WTC11 (cell line): ENCODE results near the gene PARK7. TPM values are rescaled to one million over a fixed set of nuclear protein-coding genes. Genes with fewer than 3 reads are reported as not detected.

Source experiments
- AFF4 ChIP-seq: sonication (generic); formaldehyde crosslinking; IDR thresholded peaks from 2 replicates; pipeline ENCODE4 v1.8.1; 2023; ENCODE audit warnings: mild to moderate bottlenecking, missing genetic modification reagents, borderline replicate concordance
- CBFB ChIP-seq: sonication (generic); formaldehyde crosslinking; IDR thresholded peaks from 2 replicates; pipeline ENCODE4 v1.8.1; 2022; ENCODE audit warnings: mild to moderate bottlenecking, low read depth, missing genetic modification reagents
- FOXK1 ChIP-seq: sonication (generic); formaldehyde crosslinking; IDR thresholded peaks from 2 replicates; pipeline ENCODE4 v1.8.0; 2022; ENCODE audit warnings: mild to moderate bottlenecking, moderate library complexity, missing genetic modification reagents
- JAZF1 ChIP-seq: fragments of 250-450 bp; sonication (Bioruptor Pico); IDR thresholded peaks from 2 replicates; pipeline ENCODE4 v1.9.0; 2021; ENCODE audit warnings: moderate library complexity, mild to moderate bottlenecking, inconsistent platforms
- JUN ChIP-seq: sonication (generic); formaldehyde crosslinking; IDR thresholded peaks from 2 replicates; pipeline ENCODE4 v1.8.0; 2023; ENCODE audit warnings: mild to moderate bottlenecking, missing genetic modification reagents
- NFYB ChIP-seq: sonication (generic); formaldehyde crosslinking; conservative IDR thresholded peaks from 2 replicates; pipeline ENCODE4 v1.8.0; 2022; ENCODE audit warnings: low read depth, missing genetic modification reagents
- NR3C1 ChIP-seq: sonication (generic); formaldehyde crosslinking; conservative IDR thresholded peaks from 2 replicates; pipeline ENCODE4 v1.8.1; 2023; ENCODE audit warnings: low read depth, mild to moderate bottlenecking, missing genetic modification reagents
- SMAD4 ChIP-seq: sonication (generic); formaldehyde crosslinking; IDR thresholded peaks from 2 replicates; pipeline ENCODE4 v1.8.0; 2022; ENCODE audit warnings: mild to moderate bottlenecking, missing genetic modification reagents
- ZBTB21 ChIP-seq: sonication (generic); formaldehyde crosslinking; IDR thresholded peaks from 2 replicates; pipeline ENCODE4 v1.8.1; 2023; ENCODE audit warnings: mild to moderate bottlenecking, missing genetic modification reagents, borderline replicate concordance
- ZBTB43 ChIP-seq: sonication (generic); formaldehyde crosslinking; IDR thresholded peaks from 2 replicates; pipeline ENCODE4 v1.8.1; 2023; ENCODE audit warnings: mild to moderate bottlenecking, missing genetic modification reagents
- ZNF232 ChIP-seq: sonication (generic); formaldehyde crosslinking; IDR thresholded peaks from 2 replicates; pipeline ENCODE4 v1.8.0; 2022; ENCODE audit warnings: mild to moderate bottlenecking, missing genetic modification reagents
- total RNA-seq: library from RNA; stranded (reverse); gene quantifications from 3 replicates; pipeline ENCODE4 v1.2.3, GENCODE V29; 2021
- TF ChIP-seq, protein P1 (sequence below): sonication (generic); formaldehyde crosslinking; IDR thresholded peaks from 2 replicates; pipeline ENCODE4 v1.8.1; 2023; ENCODE audit warnings: mild to moderate bottlenecking, moderate library complexity, missing genetic modification reagents
- TF ChIP-seq, protein P2 (sequence below): sonication (generic); formaldehyde crosslinking; IDR thresholded peaks from 2 replicates; pipeline ENCODE4 v1.8.1; 2022; ENCODE audit warnings: missing genetic modification reagents, borderline replicate concordance
- TF ChIP-seq, protein P3 (sequence below): sonication (generic); formaldehyde crosslinking; IDR thresholded peaks from 2 replicates; pipeline ENCODE4 v1.8.1; 2023; ENCODE audit warnings: mild to moderate bottlenecking, missing genetic modification reagents
- TF ChIP-seq, protein P4 (sequence below): sonication (generic); formaldehyde crosslinking; IDR thresholded peaks from 2 replicates; pipeline ENCODE4 v1.8.0; 2022; ENCODE audit warnings: mild to moderate bottlenecking, missing genetic modification reagents
- TF ChIP-seq, protein P5 (sequence below): sonication (generic); formaldehyde crosslinking; IDR thresholded peaks from 2 replicates; pipeline ENCODE4 v1.8.1; 2022; ENCODE audit warnings: mild to moderate bottlenecking, moderate library complexity, missing genetic modification reagents
- TF ChIP-seq, protein P6 (sequence below): sonication (generic); formaldehyde crosslinking; IDR thresholded peaks from 2 replicates; pipeline ENCODE4 v1.8.1; 2023; ENCODE audit warnings: mild to moderate bottlenecking, missing genetic modification reagents, moderate library complexity
- TF ChIP-seq, protein P7 (sequence below): sonication (generic); formaldehyde crosslinking; IDR thresholded peaks from 2 replicates; pipeline ENCODE4 v1.8.0; 2022; ENCODE audit warnings: mild to moderate bottlenecking, missing genetic modification reagents

PARK7 gene
- total RNA-seq, 1 experiment from 2014 or later = 337 TPM

DNA sequence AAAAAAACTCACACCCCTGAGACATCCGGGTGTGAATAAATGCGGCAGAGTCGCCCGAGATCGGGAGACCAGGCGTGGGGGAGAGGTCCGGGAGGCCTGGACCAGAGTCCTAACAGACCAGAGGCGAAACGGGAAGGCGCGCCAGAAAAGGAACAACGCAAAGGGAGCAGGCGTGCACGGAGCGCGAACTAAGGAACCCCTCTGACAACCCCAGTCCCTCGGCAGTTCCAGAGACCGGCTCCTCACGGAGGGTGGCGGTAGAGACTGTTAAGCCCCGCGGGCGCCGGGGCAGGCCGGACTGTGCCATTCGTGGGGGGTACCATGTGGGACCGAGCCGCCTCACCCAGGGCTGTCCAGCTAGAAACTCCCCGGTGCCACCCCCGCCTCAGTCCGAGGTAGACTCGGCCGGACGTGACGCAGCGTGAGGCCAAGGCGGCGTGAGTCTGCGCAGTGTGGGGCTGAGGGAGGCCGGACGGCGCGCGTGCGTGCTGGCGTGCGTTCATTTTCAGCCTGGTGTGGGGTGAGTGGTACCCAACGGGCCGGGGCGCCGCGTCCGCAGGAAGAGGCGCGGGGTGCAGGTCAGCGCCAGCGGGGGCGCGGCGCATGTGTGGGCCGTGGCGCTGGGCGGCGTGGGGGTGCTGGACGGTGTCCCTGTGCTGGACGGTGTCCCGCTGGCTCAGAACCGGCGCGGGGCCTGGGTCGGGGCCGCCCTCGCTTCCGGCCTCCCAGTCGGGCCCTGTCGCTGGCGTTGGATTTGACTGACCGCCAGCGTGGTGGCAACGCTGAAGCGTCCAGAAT lies at the start of gene PARK7 (continued):
- TF ChIP-seq, protein P1, sequence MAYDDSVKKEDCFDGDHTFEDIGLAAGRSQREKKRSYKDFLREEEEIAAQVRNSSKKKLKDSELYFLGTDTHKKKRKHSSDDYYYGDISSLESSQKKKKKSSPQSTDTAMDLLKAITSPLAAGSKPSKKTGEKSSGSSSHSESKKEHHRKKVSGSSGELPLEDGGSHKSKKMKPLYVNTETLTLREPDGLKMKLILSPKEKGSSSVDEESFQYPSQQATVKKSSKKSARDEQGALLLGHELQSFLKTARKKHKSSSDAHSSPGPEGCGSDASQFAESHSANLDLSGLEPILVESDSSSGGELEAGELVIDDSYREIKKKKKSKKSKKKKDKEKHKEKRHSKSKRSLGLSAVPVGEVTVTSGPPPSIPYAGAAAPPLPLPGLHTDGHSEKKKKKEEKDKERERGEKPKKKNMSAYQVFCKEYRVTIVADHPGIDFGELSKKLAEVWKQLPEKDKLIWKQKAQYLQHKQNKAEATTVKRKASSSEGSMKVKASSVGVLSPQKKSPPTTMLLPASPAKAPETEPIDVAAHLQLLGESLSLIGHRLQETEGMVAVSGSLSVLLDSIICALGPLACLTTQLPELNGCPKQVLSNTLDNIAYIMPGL = peak; percentile 87
- peak; percentile 63 for TF ChIP-seq ZNF232
- TF ChIP-seq AFF4 = peak; percentile 82; the same call in 1 of the 2 replicates
- TF ChIP-seq ZBTB43 (CRISPR knock-in tag) = peak; percentile 54; the same call in 1 of the 2 replicates
- TF ChIP-seq JUN (CRISPR knock-in tag) = peak; percentile 58; the same call in 1 of the 2 replicates
- TF ChIP-seq, protein P2, sequence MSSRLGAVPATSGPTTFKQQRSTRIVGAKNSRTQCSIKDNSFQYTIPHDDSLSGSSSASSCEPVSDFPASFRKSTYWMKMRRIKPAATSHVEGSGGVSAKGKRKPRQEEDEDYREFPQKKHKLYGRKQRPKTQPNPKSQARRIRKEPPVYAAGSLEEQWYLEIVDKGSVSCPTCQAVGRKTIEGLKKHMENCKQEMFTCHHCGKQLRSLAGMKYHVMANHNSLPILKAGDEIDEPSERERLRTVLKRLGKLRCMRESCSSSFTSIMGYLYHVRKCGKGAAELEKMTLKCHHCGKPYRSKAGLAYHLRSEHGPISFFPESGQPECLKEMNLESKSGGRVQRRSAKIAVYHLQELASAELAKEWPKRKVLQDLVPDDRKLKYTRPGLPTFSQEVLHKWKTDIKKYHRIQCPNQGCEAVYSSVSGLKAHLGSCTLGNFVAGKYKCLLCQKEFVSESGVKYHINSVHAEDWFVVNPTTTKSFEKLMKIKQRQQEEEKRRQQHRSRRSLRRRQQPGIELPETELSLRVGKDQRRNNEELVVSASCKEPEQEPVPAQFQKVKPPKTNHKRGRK (CRISPR knock-in tag) = no peak
- TF ChIP-seq, protein P3, sequence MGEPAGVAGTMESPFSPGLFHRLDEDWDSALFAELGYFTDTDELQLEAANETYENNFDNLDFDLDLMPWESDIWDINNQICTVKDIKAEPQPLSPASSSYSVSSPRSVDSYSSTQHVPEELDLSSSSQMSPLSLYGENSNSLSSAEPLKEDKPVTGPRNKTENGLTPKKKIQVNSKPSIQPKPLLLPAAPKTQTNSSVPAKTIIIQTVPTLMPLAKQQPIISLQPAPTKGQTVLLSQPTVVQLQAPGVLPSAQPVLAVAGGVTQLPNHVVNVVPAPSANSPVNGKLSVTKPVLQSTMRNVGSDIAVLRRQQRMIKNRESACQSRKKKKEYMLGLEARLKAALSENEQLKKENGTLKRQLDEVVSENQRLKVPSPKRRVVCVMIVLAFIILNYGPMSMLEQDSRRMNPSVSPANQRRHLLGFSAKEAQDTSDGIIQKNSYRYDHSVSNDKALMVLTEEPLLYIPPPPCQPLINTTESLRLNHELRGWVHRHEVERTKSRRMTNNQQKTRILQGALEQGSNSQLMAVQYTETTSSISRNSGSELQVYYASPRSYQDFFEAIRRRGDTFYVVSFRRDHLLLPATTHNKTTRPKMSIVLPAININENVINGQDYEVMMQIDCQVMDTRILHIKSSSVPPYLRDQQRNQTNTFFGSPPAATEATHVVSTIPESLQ (CRISPR knock-in tag) = no peak
- TF ChIP-seq, protein P4, sequence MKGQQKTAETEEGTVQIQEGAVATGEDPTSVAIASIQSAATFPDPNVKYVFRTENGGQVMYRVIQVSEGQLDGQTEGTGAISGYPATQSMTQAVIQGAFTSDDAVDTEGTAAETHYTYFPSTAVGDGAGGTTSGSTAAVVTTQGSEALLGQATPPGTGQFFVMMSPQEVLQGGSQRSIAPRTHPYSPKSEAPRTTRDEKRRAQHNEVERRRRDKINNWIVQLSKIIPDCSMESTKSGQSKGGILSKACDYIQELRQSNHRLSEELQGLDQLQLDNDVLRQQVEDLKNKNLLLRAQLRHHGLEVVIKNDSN (CRISPR knock-in tag) = no peak
- TF ChIP-seq, protein P5, sequence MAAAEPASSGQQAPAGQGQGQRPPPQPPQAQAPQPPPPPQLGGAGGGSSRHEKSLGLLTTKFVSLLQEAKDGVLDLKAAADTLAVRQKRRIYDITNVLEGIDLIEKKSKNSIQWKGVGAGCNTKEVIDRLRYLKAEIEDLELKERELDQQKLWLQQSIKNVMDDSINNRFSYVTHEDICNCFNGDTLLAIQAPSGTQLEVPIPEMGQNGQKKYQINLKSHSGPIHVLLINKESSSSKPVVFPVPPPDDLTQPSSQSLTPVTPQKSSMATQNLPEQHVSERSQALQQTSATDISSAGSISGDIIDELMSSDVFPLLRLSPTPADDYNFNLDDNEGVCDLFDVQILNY (CRISPR knock-in tag) = peak; percentile 94
- no peak for TF ChIP-seq JAZF1
- TF ChIP-seq, protein P6, sequence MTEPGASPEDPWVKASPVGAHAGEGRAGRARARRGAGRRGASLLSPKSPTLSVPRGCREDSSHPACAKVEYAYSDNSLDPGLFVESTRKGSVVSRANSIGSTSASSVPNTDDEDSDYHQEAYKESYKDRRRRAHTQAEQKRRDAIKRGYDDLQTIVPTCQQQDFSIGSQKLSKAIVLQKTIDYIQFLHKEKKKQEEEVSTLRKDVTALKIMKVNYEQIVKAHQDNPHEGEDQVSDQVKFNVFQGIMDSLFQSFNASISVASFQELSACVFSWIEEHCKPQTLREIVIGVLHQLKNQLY (CRISPR knock-in tag) = no peak
- TF ChIP-seq NFYB (CRISPR knock-in tag) = peak; percentile 28; the same call in 1 of the 2 replicates
- TF ChIP-seq, protein P7, sequence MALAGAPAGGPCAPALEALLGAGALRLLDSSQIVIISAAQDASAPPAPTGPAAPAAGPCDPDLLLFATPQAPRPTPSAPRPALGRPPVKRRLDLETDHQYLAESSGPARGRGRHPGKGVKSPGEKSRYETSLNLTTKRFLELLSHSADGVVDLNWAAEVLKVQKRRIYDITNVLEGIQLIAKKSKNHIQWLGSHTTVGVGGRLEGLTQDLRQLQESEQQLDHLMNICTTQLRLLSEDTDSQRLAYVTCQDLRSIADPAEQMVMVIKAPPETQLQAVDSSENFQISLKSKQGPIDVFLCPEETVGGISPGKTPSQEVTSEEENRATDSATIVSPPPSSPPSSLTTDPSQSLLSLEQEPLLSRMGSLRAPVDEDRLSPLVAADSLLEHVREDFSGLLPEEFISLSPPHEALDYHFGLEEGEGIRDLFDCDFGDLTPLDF (CRISPR knock-in tag) = peak; percentile 10; the same call in 1 of the 2 replicates
- peak; percentile 89; the same call in 1 of the 2 replicates for TF ChIP-seq FOXK1 (CRISPR knock-in tag)
- TF ChIP-seq NR3C1 (CRISPR knock-in tag) = no peak
- no peak for TF ChIP-seq CBFB (CRISPR knock-in tag)
- no peak for TF ChIP-seq ZBTB21
- TF ChIP-seq SMAD4 (CRISPR knock-in tag) = no peak
